GM11168 (cell line): ENCODE data around the gene RASA3.
"Not testable (repeated sequence)": the region's sequence is repeated elsewhere in the genome, so short reads cannot be mapped to it uniquely, and the experiment has no call there.

Source experiments
- in situ Hi-C: fragments of 300-500 bp; cut with MboI; formaldehyde crosslinking; loops from one replicate; pipeline ENCODE4 v1.12.0; 2022; ENCODE audit warnings: low sequenced_read_pairs; ENCODE audit not compliant: unreplicated experiment

Gene RASA3

DNA sequence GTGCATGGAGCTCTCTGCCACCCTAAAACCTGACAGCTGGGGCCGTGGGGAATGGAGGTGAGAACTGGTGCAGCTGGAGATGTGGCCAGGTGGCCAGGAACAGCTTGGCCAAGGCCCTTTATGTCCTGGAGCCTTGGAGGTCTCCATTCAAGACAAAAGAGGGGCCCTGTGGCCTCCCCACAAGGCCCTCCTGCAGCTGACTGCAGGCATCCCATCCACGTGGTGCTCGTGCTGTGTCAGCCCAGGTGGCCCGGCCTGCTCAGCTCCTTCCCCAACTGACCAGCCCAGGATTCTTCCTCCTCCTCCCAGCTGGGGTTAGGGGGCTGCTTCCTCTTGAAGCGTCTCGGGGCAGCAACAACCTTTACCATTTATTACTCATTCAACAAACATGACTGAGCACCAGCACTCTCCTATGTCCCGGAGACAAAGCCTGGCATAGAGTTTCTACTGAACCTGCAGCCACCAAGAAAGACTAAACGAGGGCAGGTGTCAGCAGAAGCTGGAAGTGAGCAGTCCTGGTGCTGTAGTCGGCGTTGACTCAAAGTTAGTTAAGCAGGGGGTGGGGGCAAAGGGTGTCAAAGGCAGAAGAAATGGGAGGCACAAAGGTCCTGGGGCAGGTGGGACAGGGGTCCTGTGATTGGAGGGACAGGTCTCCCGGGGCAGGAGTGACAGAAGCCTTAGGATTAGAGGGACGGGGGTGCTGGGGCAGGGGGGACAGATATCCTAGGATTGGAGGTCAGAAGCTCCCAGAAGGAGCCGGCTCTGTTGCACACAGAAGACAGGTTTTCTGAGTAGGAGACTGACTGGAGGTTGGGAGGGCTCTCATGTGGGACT is 135.3 kb downstream of the RASA3 start:
- in situ Hi-C loops, result no loop called here

- in situ Hi-C loops, result no loop called here
Observed at GRCh38 chr13:113996081-113996911, 136.1 kb downstream of the RASA3 start.

DNA sequence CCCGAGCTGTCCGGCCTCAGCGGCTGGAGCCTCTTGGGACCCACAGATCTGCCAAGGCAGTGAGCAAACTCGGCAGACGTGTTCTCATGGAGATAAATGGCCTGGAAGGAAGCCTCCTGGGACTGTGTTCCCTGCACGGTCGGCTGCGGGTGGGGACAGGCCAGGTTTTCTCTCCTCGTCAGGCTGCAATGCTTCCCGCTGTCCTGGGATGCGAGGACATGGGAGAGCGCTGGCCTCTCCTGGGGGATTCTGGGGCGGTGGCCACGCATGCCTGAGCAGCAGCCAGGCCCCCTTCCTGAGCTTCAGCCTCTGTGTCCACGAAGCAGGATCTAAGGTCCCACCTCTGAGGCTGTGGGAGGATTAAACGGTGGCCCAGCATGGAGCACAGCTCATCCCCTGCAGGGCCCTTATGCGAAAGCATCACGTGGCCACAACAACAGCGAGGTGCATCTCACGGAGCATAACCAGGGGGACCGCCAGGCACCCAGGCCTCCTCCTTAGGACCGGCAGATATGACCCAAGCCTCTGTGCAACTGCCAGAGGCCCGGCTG is 137.3 kb downstream of the RASA3 start:
- in situ Hi-C loops, result no loop called here

- in situ Hi-C loops, result no loop called here
Observed at GRCh38 chr13:113992276-113993005, 140.0 kb downstream of the RASA3 start.

GRCh38 chr13:113991676-113992179 is 140.7 kb downstream of the RASA3 start:
- in situ Hi-C loops, result no loop called here

- in situ Hi-C loops, result no loop called here
Observed at GRCh38 chr13:113991191-113991669, 141.2 kb downstream of the RASA3 start.

GRCh38 chr13:113990321-113990837 is 142.0 kb downstream of the RASA3 start:
- in situ Hi-C loops, result no loop called here

GRCh38 chr13:113989585-113990300 is 142.7 kb downstream of the RASA3 start:
- in situ Hi-C loops, result no loop called here

DNA sequence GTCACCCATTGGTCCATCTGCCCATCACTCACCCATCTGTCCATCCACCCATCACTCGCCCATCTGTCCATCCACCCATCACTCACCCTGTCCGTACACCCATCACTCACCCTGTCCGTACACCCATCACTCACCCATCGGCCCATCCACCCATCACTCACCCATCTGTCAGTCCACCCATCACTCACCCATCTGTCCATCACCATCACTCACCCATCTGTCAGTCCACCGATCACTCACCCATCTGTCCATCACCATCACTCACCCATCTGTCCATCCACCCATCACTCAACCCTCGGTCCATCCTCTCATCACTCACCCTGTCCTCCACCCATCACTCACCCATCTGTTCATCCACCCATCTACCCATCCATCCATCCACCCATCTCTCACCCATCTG is 143.6 kb downstream of the RASA3 start:
- in situ Hi-C loops, result not testable (repeated sequence)

GRCh38 chr13:113982296-113982661 is 150.1 kb downstream of the RASA3 start:
- in situ Hi-C loops, result no loop called here

DNA sequence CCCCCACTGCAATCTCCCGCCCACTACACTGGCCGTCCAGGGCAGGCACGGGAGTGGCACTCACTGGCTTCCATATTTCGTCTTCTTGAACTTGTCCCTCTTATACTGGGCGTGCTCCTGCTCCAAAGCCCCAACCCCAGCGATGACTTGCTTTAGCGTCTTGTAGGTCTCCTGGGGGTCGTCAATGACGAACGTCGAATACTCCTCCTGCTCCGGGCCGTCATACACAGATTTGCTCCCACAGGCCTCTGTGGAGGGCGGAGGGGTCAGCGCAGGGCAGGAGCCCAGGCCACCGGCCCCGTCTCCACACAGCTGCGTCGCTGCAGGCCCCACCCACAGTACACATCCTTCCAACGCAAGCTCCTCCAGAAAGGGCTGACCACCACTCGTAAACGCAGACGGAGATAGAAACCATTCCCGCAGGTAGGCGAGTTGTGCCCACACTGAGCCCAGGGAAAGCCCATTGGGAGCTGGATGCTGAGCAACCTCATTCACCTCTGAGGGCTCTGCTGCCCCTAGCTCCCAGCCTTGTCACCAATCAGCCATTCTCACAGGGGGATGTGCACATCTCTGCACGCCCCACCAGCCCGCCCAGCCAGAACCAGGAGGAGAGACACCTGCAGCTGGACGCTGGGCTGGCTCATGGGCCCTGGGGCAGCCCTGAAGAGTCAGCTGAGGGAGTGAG is 150.7 kb downstream of the RASA3 start:
- in situ Hi-C loops, result no loop called here

- in situ Hi-C loops, result no loop called here
Observed at GRCh38 chr13:113981194-113981605, 151.2 kb downstream of the RASA3 start.

DNA sequence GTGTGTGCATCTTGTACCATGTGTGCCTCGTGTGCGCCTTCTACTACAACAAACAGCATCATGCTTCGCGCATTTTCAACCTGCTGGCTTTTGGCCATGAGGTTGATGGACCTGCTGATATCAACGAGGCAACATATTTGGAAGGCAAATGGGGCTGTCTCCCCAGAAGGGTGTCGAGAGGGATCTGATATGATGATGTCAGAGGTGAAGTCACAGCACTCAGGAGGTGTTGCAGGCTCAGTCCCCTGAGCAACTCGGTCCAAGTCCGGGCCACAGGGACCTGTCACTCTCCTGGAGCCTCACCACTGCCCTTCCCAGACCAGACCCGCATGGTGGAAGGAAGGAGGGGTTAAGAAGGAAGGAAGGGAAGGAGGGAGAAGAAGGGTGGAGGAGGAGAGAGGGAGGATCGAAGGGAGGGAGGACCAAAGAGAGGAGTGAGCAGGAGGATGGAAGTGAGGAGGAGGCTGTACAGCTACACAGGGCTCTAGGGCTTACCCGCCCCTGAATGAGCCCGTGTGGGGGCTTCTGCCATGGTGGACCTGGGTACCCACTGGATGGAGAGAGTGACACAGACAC is 151.8 kb downstream of the RASA3 start:
- in situ Hi-C loops, result no loop called here

- in situ Hi-C loops, result no loop called here
Observed at GRCh38 chr13:113979791-113980471, 152.5 kb downstream of the RASA3 start.

DNA sequence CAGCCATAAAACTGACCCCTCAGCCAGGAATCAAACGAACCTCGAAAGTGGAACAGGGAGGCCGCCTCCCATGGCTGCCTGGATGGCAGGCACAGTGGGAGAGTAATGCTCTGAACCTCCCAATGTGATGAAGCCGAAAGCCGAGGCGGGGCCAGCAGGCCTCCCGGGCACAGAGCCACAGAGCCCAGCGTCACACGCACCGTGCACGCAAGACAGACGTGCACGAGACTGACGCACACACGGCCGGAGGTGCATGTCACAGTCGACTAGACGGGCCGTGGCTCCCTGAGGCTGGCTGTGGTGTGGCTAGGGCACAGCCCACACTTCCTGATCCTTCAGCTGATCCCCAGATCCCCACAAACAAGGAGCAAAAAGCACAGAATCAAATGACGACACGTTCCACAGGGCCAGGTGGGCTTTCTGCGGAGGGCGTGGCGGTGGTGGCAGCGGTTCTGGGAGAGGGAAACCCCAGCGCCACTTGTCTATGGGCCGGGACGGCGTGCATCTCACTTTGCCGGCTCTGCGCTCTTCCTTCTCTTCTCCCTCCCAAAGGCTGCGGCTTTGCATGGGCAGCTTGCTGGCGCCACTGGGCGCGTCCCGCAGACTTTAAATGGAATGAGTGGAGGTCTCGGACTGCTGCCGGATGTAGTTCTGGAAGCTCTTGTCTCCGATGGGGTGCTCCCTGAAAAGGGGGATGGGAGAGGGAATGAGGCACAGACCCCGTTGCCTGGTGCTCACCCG is 153.5 kb downstream of the RASA3 start:
- in situ Hi-C loops, result no loop called here

DNA sequence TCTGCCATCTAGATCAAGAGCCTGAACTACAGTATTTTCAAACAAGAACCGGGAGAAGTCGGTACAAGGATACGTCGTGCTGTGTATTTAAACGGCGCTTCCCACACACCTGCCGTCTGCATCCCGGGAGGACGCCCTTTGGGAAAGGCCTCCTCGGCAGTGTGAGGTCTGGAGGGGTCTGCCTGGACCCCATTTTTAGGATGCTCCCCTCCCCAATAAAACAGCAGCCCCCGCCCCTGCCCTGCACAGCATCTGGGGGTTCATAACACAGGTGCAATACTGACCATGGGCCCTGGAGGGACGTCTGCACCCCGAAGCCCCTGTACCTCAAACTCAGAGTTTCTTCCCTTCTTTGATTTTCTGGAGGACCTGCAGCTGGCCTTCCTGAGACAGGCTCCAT is 154.4 kb downstream of the RASA3 start:
- in situ Hi-C loops, result no loop called here
